Keratinocyte (primary cell): ENCODE data around the gene SPAG9.

ENCODE experiments used
- EZH2 ChIP-seq: IDR thresholded peaks from one replicate; pipeline ENCODE4 v1.6.1; 2012; ENCODE audit warnings: inconsistent platforms, mild to moderate bottlenecking, low read length, moderate library complexity
- TF ChIP-seq, protein P1 (sequence below), 3 experiments: IDR thresholded peaks in 1 of 3; conservative IDR thresholded peaks in 1 of 3; optimal IDR thresholded peaks in 1 of 3; 2 replicates in 2 of 3; 3 replicates in 1 of 3; pipeline versions ENCODE3 to v1.5.1; 2011; ENCODE audit warnings: low read length in 3 of 3, mild to moderate bottlenecking in 3 of 3, moderate library complexity in 2 of 3, control low read depth in 1 of 3, inconsistent platforms in 1 of 3; ENCODE audit not compliant: insufficient read depth in 2 of 3; ENCODE audit errors: extremely low read depth in 1 of 3

DNA sequence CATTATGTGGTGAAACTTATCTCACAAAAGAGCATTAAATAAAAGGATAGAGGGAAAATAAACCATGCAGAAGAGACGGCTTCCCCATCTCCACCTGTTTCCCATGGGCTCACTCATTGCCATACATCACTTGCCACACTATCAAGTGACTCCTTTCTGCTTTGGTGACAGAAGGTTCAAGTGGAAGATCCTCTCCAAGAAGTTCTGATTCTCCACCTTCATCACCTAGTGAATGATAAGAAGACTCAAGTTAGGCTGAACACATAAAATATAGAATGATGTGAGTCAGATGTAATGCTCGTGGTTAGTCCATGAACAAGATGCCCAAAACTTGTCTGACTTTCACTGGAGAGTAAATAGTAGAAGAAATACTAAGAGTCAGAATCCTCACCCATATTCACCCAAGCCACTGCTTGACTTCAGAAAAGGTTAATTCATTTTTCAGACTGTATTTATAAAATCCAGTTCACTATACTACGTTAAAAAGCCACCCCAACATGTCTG is 154.5 kb downstream of the SPAG9 start:
- TF ChIP-seq, protein P1, sequence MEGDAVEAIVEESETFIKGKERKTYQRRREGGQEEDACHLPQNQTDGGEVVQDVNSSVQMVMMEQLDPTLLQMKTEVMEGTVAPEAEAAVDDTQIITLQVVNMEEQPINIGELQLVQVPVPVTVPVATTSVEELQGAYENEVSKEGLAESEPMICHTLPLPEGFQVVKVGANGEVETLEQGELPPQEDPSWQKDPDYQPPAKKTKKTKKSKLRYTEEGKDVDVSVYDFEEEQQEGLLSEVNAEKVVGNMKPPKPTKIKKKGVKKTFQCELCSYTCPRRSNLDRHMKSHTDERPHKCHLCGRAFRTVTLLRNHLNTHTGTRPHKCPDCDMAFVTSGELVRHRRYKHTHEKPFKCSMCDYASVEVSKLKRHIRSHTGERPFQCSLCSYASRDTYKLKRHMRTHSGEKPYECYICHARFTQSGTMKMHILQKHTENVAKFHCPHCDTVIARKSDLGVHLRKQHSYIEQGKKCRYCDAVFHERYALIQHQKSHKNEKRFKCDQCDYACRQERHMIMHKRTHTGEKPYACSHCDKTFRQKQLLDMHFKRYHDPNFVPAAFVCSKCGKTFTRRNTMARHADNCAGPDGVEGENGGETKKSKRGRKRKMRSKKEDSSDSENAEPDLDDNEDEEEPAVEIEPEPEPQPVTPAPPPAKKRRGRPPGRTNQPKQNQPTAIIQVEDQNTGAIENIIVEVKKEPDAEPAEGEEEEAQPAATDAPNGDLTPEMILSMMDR (optimal IDR thresholded peaks at IDR 0.05 in 1 of 3, IDR thresholded peaks at IDR 0.05 in 1 of 3, conservative IDR thresholded peaks at IDR 0.05 in 1 of 3; ENCODE audit: extremely low read depth in 1 of 3, insufficient read depth in 2 of 3, low read length in 3 of 3), result no peak
- TF ChIP-seq EZH2, result no peak
